RWPE1 (cell line): Measurements from ENCODE around the gene S100A16.

Experiments
- CTCF ChIA-PET: fragments of 350-600 bp; sonication (Branson Sonifier 250); formaldehyde crosslinking; extraction: SDS; loops from one replicate; lab custom pipeline; 2021; lab: Yijun Ruan, JAX
- POLR2A ChIA-PET: fragments of 400-600 bp; formaldehyde crosslinking; extraction: SDS; loops from one replicate; lab custom pipeline; 2020; ENCODE audit warnings: antibody characterized with exemption; ENCODE audit not compliant: low non-redundant PET; lab: Yijun Ruan, JAX
- DNase-seq: peaks from one replicate; pipeline ENCODE4 v3.0.0; 2012; ENCODE audit warnings: low spot score
- H3K27ac ChIP-seq: fragments of 450-650 bp; 2 replicates; pipeline ENCODE4 v1.5.1; 2017
- TF ChIP-seq, protein P1 (sequence below): fragments of 450-650 bp; conservative IDR thresholded peaks from 2 replicates; pipeline ENCODE4 v1.5.1; 2017; ENCODE audit warnings: low read depth, mild to moderate bottlenecking

S100A16 gene

DNA sequence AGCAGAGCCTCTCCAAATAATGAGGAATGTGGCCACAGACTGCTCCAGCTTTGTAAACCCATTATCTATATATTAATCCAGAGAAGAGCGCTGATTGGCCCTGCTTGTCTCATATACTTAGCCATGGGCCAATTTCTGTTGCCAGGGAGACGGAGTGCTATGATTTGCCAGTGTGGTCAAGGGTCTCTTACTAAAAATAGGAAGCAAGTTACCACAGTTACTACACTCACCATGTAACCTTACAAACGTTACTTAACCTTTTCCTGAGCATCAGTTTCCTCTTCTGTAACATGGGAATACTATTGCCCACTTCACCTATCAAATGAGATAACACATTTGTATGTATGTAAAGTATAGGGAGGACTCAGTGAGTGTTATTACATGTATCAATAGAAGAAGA is 39.6 kb downstream of the S100A16 start:
- CTCF ChIA-PET, result interaction anchor here (0.8 to 2.7 kb wide), 13 partner anchors 19 to 98 kb away, joined by 3 to 25 read pairs (median 7); partner anchors contain the start of genes CHTOP, ILF2, S100A13 and S100A14
- no peak for DNase-seq
- TF ChIP-seq, protein P1, sequence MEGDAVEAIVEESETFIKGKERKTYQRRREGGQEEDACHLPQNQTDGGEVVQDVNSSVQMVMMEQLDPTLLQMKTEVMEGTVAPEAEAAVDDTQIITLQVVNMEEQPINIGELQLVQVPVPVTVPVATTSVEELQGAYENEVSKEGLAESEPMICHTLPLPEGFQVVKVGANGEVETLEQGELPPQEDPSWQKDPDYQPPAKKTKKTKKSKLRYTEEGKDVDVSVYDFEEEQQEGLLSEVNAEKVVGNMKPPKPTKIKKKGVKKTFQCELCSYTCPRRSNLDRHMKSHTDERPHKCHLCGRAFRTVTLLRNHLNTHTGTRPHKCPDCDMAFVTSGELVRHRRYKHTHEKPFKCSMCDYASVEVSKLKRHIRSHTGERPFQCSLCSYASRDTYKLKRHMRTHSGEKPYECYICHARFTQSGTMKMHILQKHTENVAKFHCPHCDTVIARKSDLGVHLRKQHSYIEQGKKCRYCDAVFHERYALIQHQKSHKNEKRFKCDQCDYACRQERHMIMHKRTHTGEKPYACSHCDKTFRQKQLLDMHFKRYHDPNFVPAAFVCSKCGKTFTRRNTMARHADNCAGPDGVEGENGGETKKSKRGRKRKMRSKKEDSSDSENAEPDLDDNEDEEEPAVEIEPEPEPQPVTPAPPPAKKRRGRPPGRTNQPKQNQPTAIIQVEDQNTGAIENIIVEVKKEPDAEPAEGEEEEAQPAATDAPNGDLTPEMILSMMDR, result no peak
- POLR2A ChIA-PET, result interaction anchor here (0.6 to 1.1 kb wide), 2 partner anchors 30 to 40 kb away, joined by 3 read pairs; partner anchors contain the start of gene S100A16
- H3K27ac ChIP-seq, result no peak overlapping the region

DNA sequence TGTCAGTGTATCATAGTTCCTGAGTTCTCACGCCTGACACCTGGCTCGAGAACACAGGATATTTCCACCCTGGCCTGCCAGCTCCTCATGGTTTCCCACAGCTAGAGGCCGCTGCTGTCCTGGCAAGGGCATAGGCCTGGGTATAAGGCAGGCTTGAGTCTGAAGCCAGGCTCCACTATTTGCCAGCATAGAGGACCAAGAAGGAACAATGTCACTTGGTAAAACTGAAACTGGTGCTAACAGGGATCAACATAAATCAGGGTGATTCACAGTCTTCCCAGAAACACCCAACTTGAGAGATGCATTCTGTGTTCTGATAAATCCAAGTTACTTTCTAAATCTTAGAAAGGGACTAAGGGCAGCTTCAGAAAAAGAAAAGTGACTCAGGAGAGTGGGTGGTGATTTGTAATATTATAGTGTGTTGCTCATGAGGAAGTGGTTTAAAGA is 40.3 kb downstream of the S100A16 start:
- TF ChIP-seq, protein P1, result peak; percentile 93
- ChIA-PET CTCF (interaction anchor here (0.5 to 2.7 kb wide), 26 partner anchors 9 to 261 kb away, joined by 3 to 25 read pairs (median 5); partner anchors contain the start of genes CHTOP, ILF2, S100A13 and S100A14), POLR2A (interaction anchor here (0.6 to 1.5 kb wide), 4 partner anchors 30 to 57 kb away, joined by 3 to 4 read pairs (median 3); partner anchors contain the start of genes S100A1, S100A13 and S100A16)
- peak overlapping the region; percentile 66 for H3K27ac ChIP-seq
- DNase-seq, result peak; percentile 70

DNA sequence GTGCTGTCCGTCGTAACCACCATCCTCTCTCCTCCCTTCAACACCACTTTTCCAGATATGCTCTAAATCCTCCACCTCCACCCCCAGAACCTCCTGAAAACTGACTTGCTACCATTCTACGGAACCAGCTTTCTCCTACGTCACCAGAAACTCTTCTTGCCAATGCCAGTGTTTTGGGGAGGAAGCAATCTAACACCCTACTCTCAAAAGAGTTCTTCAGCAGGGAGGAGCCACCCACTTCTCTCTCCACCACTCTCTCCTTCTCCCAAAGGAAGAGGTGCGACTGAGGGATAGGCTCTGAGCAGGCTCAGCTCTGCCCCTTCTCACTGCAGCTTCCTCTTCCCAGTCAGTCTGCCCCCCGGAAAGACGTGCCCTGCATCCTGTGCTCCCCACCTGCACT is 41.2 kb downstream of the S100A16 start:
- DNase-seq, result no peak
- POLR2A ChIA-PET, result interaction anchor here (1.5 kb wide), 1 partner anchor 56 kb away, joined by 4 read pairs; the partner anchor contains the start of genes S100A1 and S100A13
- CTCF ChIA-PET, result interaction anchor here (0.7 to 1.9 kb wide), 11 partner anchors 10 to 67 kb away, joined by 3 to 23 read pairs (median 7); partner anchors contain the start of genes CHTOP, S100A14 and S100A16
- peak overlapping the region; percentile 66 for H3K27ac ChIP-seq
- TF ChIP-seq, protein P1, result no peak

DNA sequence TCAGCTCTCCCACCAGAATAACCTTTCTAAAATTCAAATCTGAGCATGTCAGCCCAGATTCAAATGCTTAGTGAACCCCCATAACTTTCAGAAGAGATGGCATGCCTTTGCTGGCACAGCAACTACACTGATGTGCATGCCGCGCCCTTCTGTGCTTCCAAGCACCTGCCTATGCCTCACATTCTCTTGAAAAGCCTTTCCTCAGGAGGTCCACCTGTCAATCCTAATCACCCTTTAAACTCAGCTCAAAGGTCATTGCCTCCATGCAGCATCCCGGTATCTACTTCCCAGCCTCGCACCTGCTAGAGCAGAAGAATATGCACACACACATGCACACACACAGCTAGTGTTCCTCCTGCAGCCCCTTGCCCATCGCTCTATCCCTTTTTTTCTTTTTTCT is 42.1 kb downstream of the S100A16 start:
- TF ChIP-seq, protein P1, result no peak
- CTCF ChIA-PET, result interaction anchor here (0.6 to 2.4 kb wide), 2 partner anchors 60 to 64 kb away, joined by 3 to 18 read pairs; no protein-coding TSS in a partner anchor
- POLR2A ChIA-PET, result no interaction called here
- DNase-seq, result no peak
- H3K27ac ChIP-seq, result 0 out of 2 replicates have a peak overlapping the region, but pooled peaks have one; percentile 5

DNA sequence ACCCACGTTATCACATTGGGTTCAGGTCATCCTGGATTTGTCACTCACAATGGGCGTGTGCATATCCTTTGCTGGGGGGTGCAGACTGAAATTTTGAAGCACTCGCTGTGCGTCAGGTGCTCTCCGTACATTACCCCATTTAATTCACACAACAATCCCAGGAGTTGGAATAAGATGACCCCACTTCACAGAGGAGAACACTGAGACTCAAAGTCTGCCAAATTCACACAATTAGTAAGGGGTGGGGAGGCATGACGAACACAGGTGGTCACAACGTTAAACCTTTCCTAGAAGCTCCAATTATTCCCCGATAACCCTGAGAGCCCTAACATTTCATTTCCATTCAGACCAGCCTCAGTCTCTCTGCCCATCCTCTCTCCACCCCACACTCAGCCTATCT is 43.5 kb downstream of the S100A16 start:
- H3K27ac ChIP-seq, result peak overlapping the region; percentile 100; the same call in 1 of the 2 replicates
- DNase-seq, result no peak
- TF ChIP-seq, protein P1, result no peak
- POLR2A ChIA-PET, result no interaction called here
- CTCF ChIA-PET, result interaction anchor here (0.8 to 3.2 kb wide), 5 partner anchors 36 to 59 kb away, joined by 3 to 32 read pairs (median 9); partner anchors contain the start of gene S100A6

DNA sequence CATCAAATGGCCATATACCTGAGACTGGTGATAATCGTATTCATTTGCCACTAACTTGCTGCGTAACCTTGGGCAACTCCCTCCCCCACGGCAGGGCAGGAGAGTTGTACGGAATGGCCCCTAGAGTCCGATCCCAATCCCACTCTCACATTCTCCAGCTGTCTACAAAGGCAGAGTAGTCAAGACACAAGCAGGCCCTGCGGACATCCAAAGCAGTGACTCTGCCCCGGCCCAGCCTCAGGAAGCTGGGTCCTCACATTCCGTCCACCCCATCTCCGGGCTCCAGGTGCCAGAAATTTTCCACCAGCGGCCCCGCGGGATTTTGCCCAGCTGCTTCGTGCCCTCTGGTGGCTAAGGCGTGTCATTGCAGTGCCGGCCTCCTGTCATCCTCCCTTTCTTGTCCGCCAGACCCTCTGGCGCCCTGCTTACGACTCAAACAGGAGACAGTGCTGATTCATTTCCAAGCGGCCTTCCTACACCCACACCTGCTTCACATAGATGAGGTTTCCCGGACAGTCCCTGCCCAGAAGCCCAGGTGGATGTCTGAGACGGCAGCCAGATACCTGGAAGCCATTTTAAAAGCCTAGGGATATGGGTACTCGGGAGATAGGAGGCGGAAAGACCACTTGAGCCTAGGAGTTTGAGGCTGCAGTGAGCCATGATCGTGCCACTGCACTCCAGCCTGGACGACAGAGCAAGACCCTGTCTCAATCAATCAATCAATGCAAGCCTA is 44.4 kb downstream of the S100A16 start:
- DNase-seq, result peak; percentile 90
- ChIA-PET CTCF (interaction anchor here (0.5 to 3.2 kb wide), 17 partner anchors 15 to 682 kb away, joined by 3 to 32 read pairs (median 4); partner anchors contain the start of genes S100A1, S100A4 and S100A6), POLR2A (interaction anchor here (0.6 to 1.8 kb wide), 5 partner anchors 33 to 70 kb away, joined by 3 to 8 read pairs (median 4); partner anchors contain the start of genes S100A16 and S100A6)
- peak overlapping the region; percentile 100 for H3K27ac ChIP-seq
- TF ChIP-seq, protein P1, result peak; percentile 96
